B cell (primary cell): ENCODE measurements around the gene USH2A. TPM values are rescaled to one million over a fixed set of nuclear protein-coding genes. Genes with fewer than 3 reads are reported as not detected.

Experiments used
- ATAC-seq: fragments of 200-7000 bp; cut with Tn5 transposase; one replicate; pipeline ENCODE4 v1.10.0; 2021; ENCODE audit warnings: low read depth, mild to moderate bottlenecking, moderate number of reproducible peaks, moderate library complexity
- CTCF ChIA-PET: fragments of 350-600 bp; sonication (Branson Sonifier 250); formaldehyde crosslinking; loops from one replicate; lab custom pipeline; 2021; ENCODE audit warnings: antibody characterized with exemption, inconsistent platforms; lab: Charles Lee
- POLR2A ChIA-PET: fragments of 350-600 bp; sonication (Branson Sonifier 250); formaldehyde crosslinking; loops from one replicate; lab custom pipeline; 2021; ENCODE audit warnings: antibody characterized with exemption; lab: Charles Lee
- DNase-seq: peaks from one replicate; pipeline ENCODE4 v3.0.0; 2013
- H2AFZ ChIP-seq: 2 replicates; pipeline ENCODE4 v1.6.1; 2012; ENCODE audit warnings: mild to moderate bottlenecking, low read depth, low read length; ENCODE audit not compliant: insufficient read depth, poor library complexity, severe bottlenecking
- H3K27ac ChIP-seq, 2 donors: 1 replicate in 1 of 2; 2 replicates in 1 of 2; pipeline ENCODE4 v1.5.1; 2012 to 2013; ENCODE audit warnings: low read length in 2 of 2, mild to moderate bottlenecking in 2 of 2, moderate library complexity in 1 of 2
- H3K27me3 ChIP-seq, 4 experiments: fragments of 200-600 bp in 1 of 4; sonication (generic) in 1 of 4; replicated peaks in 1 of 4; 1 replicate in 2 of 4; 2 replicates in 2 of 4; pipeline versions ENCODE4 v1.6.1 to v1.7.0; 2013 to 2016; ENCODE audit warnings: low read length in 3 of 4, mild to moderate bottlenecking in 2 of 4, mixed read lengths in 1 of 4, moderate library complexity in 1 of 4; ENCODE audit not compliant: insufficient read depth in 4 of 4, control insufficient read depth in 3 of 4; ENCODE audit errors: control extremely low read depth in 1 of 4
- H3K36me3 ChIP-seq, 2 experiments: replicated peaks in 1 of 2; 1 replicate in 1 of 2; 2 replicates in 1 of 2; pipeline versions ENCODE4 v1.6.1 to v1.7.1; 2013; ENCODE audit warnings: low read length in 1 of 2; ENCODE audit not compliant: insufficient read depth in 2 of 2, control insufficient read depth in 1 of 2; ENCODE audit errors: control extremely low read depth in 1 of 2, extremely low read depth in 1 of 2
- H3K4me1 ChIP-seq, 2 donors: fragments of 200-600 bp in 1 of 2; sonication (generic) in 1 of 2; 1 replicate in 1 of 2; 2 replicates in 1 of 2; pipeline versions ENCODE4 v1.5.1 to v1.6.1; 2013 to 2017; ENCODE audit warnings: low read length in 2 of 2; ENCODE audit not compliant: control insufficient read depth in 2 of 2, insufficient read depth in 2 of 2
- H3K4me2 ChIP-seq: replicated peaks from 2 replicates; pipeline ENCODE3; 2012; ENCODE audit warnings: mild to moderate bottlenecking, low read depth, low read length; ENCODE audit not compliant: poor library complexity, severe bottlenecking
- H3K4me3 ChIP-seq, 5 experiments: fragments of 200-600 bp in 1 of 5; sonication (generic) in 1 of 5; 1 replicate in 3 of 5; 2 replicates in 2 of 5; pipeline versions ENCODE4 v1.5.1 to v1.7.0; 2011 to 2016; ENCODE audit warnings: low read length in 4 of 5, mild to moderate bottlenecking in 4 of 5, low read depth in 2 of 5, control low read depth in 1 of 5, moderate library complexity in 1 of 5; ENCODE audit not compliant: insufficient read depth in 1 of 5; ENCODE audit errors: control extremely low read depth in 1 of 5, extremely low read depth in 1 of 5
- H3K79me2 ChIP-seq: fragments of 200-600 bp; sonication (generic); one replicate; pipeline ENCODE4 v1.6.0; 2016; ENCODE audit warnings: low read length; ENCODE audit not compliant: control insufficient read depth, insufficient read depth
- H3K9ac ChIP-seq: fragments of 200-600 bp; sonication (generic); 2 replicates; pipeline ENCODE4 v1.6.1; 2017; ENCODE audit warnings: mild to moderate bottlenecking, low read length, moderate library complexity
- H3K9me3 ChIP-seq, 3 donors: one replicate each; pipeline versions ENCODE4 v1.6.1 to v1.7.1; 2013; ENCODE audit warnings: low read length in 2 of 3; ENCODE audit not compliant: control insufficient read depth in 2 of 3, insufficient read depth in 1 of 3; ENCODE audit errors: control extremely low read depth in 1 of 3
- H4K20me1 ChIP-seq: 2 replicates; pipeline ENCODE4 v1.6.0; 2012; ENCODE audit warnings: mild to moderate bottlenecking, low read length; ENCODE audit not compliant: insufficient read depth, control insufficient read depth, poor library complexity, severe bottlenecking
- H3K27ac Mint-ChIP-seq: one replicate; pipeline ENCODE4 v1.8.0; 2021; ENCODE audit warnings: mixed read lengths
- H3K27me3 Mint-ChIP-seq: one replicate; pipeline ENCODE4 v1.8.0; 2021; ENCODE audit warnings: mixed read lengths
- H3K4me1 Mint-ChIP-seq: one replicate; pipeline ENCODE4 v1.8.0; 2021; ENCODE audit warnings: mixed read lengths
- H3K4me3 Mint-ChIP-seq: one replicate; pipeline ENCODE4 v1.8.0; 2021; ENCODE audit warnings: mixed read lengths
- H3K9me3 Mint-ChIP-seq: one replicate; pipeline ENCODE4 v1.8.0; 2022; ENCODE audit warnings: mixed read lengths; ENCODE audit not compliant: insufficient read depth
- CTCF ChIP-seq: fragments of 200-600 bp; IDR thresholded peaks from one replicate; pipeline ENCODE4 v1.8.0; 2022; ENCODE audit warnings: antibody characterized with exemption, mild to moderate bottlenecking
- EZH2 ChIP-seq: IDR thresholded peaks from 2 replicates; pipeline ENCODE4 v1.6.1; 2012; ENCODE audit warnings: borderline replicate concordance, low read depth, mild to moderate bottlenecking, moderate library complexity, low read length; ENCODE audit not compliant: insufficient read depth, poor library complexity, severe bottlenecking
- WGBS: methylation state at CpG from one replicate; pipeline ENCODE4 v1.1.5; 2013; ENCODE audit warnings: missing lambda C conversion rate; ENCODE audit not compliant: insufficient coverage; 5-methylcytosine and 5-hydroxymethylcytosine counted together
- intact Hi-C: fragments of 100-400 bp; cut with micrococcal nuclease; formaldehyde crosslinking; loops from one replicate; pipeline ENCODE4 v1.10.0; 2022
- polyA plus RNA-seq: library from polyadenylated mRNA; depleted of rRNA; stranded (reverse); fragments of >200 nt; gene quantifications from 2 replicates; pipeline ENCODE4 v1.2.3, GENCODE V29; 2012
- total RNA-seq, 2 donors: library from RNA; stranded (reverse); fragments of 120-200 nt in 1 of 2; gene quantifications; 1 replicate in 1 of 2; 2 replicates in 1 of 2; pipeline versions ENCODE4 v1.2.3 to v1.2.4, GENCODE V29; 2013 to 2022

USH2A gene
- total and polyA plus RNA-seq, 2 donors (not counting 1 experiment from before 2014, with no cell fraction given): 0.01 TPM; not detected in 1

- H3K27ac ChIP-seq: no peak overlapping the region
- ChIA-PET POLR2A (no interaction called here), CTCF (no interaction called here)
- no peak overlapping the region for H3K4me3 ChIP-seq
- H2AFZ ChIP-seq: no peak overlapping the region
- Mint-ChIP-seq H3K27ac (no peak overlapping the region), H3K4me1 (no peaks in the 10 kb centered on the region), H3K9me3 (no peaks in the 10 kb centered on the region), H3K4me3 (no peak overlapping the region), H3K27me3 (no peaks in the 10 kb centered on the region)
- H3K9me3 ChIP-seq: no peaks in the 10 kb centered on the region
- 75% methylated on average over 1 of the region's 2 CpGs for WGBS
- TF ChIP-seq CTCF (no peak), EZH2 (no peak)
- H3K79me2 ChIP-seq: no peaks in the 10 kb centered on the region
- intact Hi-C loops: no loop called here
- H3K4me2 ChIP-seq: no peak overlapping the region
- ATAC-seq (no peak), DNase-seq (no peak)
- H3K9ac ChIP-seq: no peak overlapping the region
- H4K20me1 ChIP-seq: no peaks in the 10 kb centered on the region
- no peaks in the 10 kb centered on the region for H3K36me3 ChIP-seq
- no peaks in the 10 kb centered on the region for H3K27me3 ChIP-seq
- no peaks in the 10 kb centered on the region for H3K4me1 ChIP-seq
Measured at GRCh38 chr1:216453777-216454176, 30.5 kb upstream of the USH2A start.

GRCh38 chr1:216450227-216450626 is 27.0 kb upstream of the USH2A start:
- H3K27me3 Mint-ChIP-seq: no peaks in the 10 kb centered on the region
- DNase-seq (no peak), ATAC-seq (no peak)
- WGBS: 86% methylated on average over 3 of the region's 3 CpGs
- Histone ChIP-seq H2AFZ (no peak overlapping the region), H3K27ac (no peak overlapping the region), H3K36me3 (no peaks in the 10 kb centered on the region), H3K27me3 (no peaks in the 10 kb centered on the region), H3K9ac (no peak overlapping the region), H4K20me1 (no peaks in the 10 kb centered on the region), H3K4me2 (no peak overlapping the region), H3K9me3 (no peaks in the 10 kb centered on the region), H3K4me3 (no peak overlapping the region), H3K4me1 (no peaks in the 10 kb centered on the region), H3K79me2 (no peaks in the 10 kb centered on the region)
- intact Hi-C loops: no loop called here
- no peak overlapping the region for H3K4me3 Mint-ChIP-seq
- no peaks in the 10 kb centered on the region for H3K4me1 Mint-ChIP-seq
- TF ChIP-seq CTCF (no peak), EZH2 (no peak)
- ChIA-PET CTCF (no interaction called here), POLR2A (no interaction called here)
- no peaks in the 10 kb centered on the region for H3K9me3 Mint-ChIP-seq
- H3K27ac Mint-ChIP-seq: no peak overlapping the region
